Activated T-cell treated with anti-CD3 and anti-CD28 coated beads, Interleukin-2, amount 50 U/mL, for 48 hours (primary cell): ENCODE data around the gene UQCRC2.
"Not testable (repeated sequence)": the region's sequence is repeated elsewhere in the genome, so short reads cannot be mapped to it uniquely, and the experiment has no call there.

Source experiments
- DNase-seq, 2 experiments: peaks; one replicate each; pipeline ENCODE4 v3.0.0-alpha.2; 2020

Gene UQCRC2

GRCh38 chr16:21984062-21984461, 30.9 kb downstream of the UQCRC2 start:
- no peak for DNase-seq

DNA sequence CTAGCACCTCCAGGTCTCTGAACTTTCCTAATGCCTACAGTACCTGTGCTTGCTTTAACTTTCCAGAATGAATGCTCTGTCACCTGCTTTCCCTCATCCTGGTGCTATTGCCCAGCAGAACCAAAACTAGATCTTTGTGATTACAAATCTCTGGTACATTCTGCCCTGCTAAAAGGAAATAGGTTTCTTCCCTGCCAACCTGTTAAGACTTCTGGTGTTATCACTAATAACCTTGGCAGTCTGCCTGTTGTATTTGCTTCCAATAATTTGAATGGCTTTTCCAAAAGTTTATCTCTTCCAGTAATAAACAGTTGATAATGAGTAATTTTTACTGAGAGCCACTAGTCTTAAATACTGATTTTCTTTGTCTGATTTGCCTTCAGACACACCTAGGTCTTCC, 32.4 kb downstream of the UQCRC2 start:
- DNase-seq: no peak

GRCh38 chr16:21986692-21987246, 33.6 kb downstream of the UQCRC2 start:
- DNase-seq: no peak

GRCh38 chr16:21987498-21987897, 34.3 kb downstream of the UQCRC2 start:
- no peak for DNase-seq

- DNase-seq: no peak
Observed at GRCh38 chr16:21989133-21989532, 36.0 kb downstream of the UQCRC2 start.

DNA sequence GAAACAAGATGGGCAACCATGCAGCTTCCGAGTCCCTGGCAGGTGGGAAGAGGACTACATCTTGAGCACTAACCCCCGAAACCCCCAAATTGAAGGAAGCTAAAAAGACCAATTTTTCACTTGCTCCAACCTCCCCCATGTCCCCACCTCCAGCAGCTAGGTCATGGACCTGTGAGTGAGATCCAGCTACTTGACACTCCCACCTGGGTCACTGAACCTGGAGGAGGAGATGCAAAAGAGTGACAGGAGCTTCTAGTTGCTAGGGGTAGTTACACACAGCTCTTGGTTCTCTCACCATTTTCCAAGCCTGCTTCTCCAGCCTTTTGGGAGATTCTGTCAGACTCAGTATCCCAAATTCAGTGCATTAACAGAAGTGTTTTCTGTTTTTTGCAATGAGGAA, 36.6 kb downstream of the UQCRC2 start:
- DNase-seq: no peak

GRCh38 chr16:21990381-21990944, 37.3 kb downstream of the UQCRC2 start:
- DNase-seq: no peak

DNA sequence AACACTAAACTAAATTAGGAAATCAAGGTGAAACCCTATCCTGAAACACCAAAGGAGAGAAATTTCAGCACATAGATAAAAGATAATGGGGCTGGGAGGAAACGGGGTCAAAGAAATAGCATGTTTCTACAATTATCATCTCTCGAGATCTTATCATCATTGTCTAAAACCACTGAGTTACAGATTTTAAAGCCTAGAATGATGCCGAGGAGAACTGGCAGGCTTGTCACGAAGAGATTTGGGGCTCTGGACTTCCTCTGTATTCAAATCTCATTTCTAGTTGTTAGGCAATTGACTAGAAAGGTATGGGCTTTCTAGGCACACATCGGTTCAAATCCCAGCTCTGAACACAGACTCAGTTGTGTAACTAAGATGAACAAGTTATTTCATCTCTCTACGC, 38.5 kb downstream of the UQCRC2 start:
- no peak for DNase-seq

DNA sequence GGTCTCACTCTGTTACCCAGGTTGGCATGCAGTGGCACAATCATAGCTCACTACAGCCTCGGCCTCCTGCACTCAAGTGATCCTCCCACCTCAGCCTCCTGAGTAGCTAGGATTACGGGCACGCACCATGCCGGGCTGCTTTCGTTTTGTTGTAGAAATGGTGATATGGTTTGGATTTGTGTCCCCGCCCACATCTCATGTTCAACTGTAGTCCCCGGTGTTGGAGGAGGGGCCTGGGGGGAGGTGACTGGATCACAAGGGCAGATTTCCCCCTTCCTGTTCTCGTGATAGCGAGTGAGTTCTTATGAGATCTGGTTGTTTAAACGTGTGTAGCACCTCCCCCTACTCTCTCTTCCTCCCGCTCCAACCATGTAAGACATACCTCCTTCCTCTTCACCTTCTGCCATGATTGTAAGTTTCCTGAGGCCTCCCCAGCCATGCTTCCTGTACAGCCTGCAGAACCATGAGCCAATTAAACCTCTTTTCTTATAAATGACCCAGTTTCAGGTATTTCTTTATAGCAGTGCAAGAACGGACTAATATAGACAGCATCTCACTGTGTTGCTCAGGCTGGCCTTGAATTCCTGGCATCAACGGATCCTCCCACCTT, 41.8 kb downstream of the UQCRC2 start:
- no peak for DNase-seq

GRCh38 chr16:21996923-21997696, 43.9 kb downstream of the UQCRC2 start:
- DNase-seq: no peak

DNA sequence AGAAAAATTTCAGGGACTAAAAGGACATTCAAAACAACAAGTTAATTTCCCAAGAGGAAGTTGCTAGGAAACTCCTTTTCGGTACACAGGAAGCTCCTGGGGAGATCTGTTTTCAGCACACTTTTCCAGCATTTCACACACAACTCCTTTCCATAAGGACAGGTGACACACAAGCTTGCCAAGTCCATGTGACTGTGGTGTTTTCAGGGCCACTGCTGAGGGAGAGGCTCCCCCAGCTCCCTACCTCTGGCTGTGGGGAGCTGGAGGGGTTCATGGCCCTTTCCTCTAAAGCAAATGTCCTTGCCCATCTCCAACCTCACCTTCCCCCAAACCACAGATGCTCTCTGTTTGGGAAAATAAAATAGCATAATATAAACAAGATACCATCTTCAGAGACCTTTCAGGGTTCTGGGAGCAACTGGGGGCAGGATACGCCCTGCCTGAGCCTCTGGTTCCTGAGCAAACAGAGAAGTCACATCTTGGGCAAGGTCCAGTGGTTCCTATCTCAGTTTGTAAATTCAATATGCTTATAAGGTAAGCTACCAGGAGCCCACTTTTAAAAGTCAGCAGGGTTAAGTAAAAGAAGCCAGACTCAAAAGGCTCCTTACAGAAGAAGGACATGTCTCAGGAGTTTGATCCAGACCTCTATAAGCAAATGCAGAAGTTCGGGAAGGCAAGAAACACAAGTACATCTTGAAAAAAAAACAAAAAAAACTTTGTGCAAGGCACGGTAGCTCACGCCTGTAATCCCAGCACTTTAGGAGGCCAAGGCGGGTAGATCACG, 44.7 kb downstream of the UQCRC2 start:
- no peak for DNase-seq

DNA sequence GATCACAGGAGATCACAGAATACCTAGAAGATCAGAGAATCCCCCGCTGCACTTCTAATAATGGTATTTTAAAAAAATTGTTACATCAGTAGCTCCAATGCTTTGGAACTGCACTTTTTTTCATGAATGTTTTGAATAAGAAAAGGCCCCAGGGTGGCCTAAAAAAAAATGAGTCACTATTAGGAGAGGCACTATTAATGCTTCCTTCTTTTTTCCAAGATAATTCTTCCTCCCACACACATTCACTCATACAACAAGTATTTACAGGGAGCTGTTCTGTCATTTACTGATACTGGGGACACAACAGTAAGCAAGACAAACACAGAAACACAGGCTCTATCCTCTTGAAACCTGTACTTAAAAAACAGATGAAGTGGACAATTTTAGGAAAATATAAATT, 48.4 kb downstream of the UQCRC2 start:
- DNase-seq: no peak

DNA sequence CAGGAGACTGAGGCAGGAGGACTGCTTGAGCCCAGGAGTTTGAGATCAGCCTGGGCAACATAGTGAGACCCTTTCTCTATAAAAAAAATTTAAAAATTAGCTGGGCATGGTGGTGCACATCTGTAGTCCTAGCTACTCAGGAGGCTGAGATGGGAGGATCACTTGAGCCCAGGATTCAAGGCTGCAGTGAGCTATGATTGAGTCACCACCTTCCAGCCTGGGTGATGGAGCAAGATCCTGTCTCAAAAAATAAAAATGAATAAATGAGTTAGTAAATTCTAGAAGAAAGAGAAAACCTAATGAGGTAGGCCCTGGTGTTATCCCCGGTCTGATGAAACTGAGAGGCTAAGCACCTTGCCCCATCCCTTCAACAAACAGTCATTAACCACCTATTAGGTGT, 48.9 kb downstream of the UQCRC2 start:
- DNase-seq: not testable (repeated sequence)

DNA sequence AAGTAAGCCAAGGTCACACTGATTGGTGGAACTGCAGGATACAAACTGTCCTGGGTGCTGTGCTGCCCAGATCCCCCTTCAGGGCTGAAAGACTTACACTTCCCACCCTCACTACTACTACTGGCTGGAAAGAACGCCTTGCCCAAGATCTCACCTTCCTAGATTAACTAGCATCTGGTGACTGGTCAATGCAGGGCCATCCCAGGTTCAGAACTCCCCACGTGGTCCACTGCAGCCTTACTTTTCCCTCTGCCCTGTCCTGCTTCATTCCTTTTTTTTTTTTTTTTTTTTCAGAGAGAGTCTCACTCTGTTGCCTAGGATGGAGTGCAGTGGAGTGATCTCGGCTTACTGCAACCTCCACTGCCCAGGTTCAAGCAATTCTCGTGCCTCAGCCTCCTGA, 50.0 kb downstream of the UQCRC2 start:
- no peak for DNase-seq

GRCh38 chr16:22004341-22004740, 51.2 kb downstream of the UQCRC2 start:
- no peak for DNase-seq

GRCh38 chr16:22005746-22006145, 52.6 kb downstream of the UQCRC2 start:
- no peak for DNase-seq

DNA sequence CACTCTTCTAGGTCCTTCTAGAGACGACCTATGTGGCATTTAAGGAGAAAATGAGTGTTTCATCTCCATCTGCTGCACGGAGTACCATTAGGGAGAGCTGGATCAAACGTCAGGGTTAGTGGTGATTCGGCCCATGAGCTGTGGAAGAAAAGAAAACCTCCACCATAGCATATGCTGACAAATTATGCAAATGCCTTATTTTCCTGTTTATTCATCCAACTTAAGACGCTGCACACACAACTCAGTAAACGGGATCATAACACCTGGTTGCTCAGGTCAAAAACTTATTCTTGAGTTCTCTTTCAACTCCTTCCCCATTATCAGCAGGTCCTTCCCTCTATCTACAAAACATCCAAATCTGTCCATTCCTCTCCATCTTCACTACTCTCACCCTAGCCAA, 53.5 kb downstream of the UQCRC2 start:
- DNase-seq: no peak

- DNase-seq: peak in 1 of 2 experiments; percentile 23
Observed at GRCh38 chr16:22007159-22007508, 54.0 kb downstream of the UQCRC2 start.

- peak; percentile 71 to 81 for DNase-seq
Observed at GRCh38 chr16:22007509-22008214, 54.5 kb downstream of the UQCRC2 start, which contains the start of gene MOSMO. Gene MOSMO (plus strand): TSS chr16:22008111. CDS start chr16:22008302, 191 bp downstream.

- peak; percentile 55 to 61 for DNase-seq
Observed at GRCh38 chr16:22008215-22009059, 55.3 kb downstream of the UQCRC2 start.

DNA sequence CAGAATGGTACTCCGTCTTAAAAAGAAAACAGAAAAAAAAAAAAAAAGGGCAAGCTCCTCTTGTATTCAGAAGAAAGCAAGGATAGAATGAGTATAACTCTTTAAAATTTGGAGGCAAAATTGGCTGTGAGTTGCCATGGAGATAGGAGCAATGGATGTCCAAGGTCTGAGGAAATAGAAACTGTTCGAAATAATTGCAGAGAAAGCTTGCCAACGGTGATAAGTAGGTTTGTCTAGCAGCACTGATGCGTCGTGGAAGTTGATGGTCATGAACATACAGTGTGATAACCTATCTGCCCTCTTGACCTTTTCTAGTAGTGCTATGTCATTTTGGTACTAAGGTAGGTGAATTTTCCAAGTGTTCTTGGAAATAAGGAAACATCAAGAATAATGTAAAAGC, 57.7 kb downstream of the UQCRC2 start:
- no peak for DNase-seq

GRCh38 chr16:22012241-22012640, 59.1 kb downstream of the UQCRC2 start:
- DNase-seq: no peak
